ENCODE measurements around the gene CHMP6. TPM values are rescaled to one million over a fixed set of nuclear protein-coding genes. Genes with fewer than 3 reads are reported as not detected.

Gene CHMP6
- total RNA-seq, 4 donors from 2014 or later, result 16.7 to 23.8 (median 22.1) TPM

DNA sequence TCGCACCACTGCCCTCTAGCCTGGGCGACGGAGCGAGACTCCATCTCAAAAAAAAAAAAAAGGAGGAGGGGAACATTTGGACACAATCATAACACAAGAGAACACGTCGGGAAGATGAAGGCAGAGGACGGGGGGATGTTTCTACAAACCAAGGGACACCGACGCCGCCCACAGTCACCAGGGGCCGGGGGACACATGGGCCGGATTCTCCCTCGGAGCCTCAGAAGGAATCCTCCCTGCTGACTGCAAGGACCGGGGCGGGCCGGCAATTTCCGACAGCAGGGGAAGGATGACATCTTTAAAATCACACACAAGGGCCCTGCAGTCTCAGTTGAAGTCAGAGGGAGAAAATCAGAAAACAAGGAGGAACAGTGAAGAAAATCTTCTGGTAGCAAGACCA lies 8.1 kb upstream of the CHMP6 start:
- peaks cover 0 to 36% (median 0%) of the 10 kb centered on the region in 4 donors for H3K27me3 ChIP-seq
- TF ChIP-seq, protein P1, sequence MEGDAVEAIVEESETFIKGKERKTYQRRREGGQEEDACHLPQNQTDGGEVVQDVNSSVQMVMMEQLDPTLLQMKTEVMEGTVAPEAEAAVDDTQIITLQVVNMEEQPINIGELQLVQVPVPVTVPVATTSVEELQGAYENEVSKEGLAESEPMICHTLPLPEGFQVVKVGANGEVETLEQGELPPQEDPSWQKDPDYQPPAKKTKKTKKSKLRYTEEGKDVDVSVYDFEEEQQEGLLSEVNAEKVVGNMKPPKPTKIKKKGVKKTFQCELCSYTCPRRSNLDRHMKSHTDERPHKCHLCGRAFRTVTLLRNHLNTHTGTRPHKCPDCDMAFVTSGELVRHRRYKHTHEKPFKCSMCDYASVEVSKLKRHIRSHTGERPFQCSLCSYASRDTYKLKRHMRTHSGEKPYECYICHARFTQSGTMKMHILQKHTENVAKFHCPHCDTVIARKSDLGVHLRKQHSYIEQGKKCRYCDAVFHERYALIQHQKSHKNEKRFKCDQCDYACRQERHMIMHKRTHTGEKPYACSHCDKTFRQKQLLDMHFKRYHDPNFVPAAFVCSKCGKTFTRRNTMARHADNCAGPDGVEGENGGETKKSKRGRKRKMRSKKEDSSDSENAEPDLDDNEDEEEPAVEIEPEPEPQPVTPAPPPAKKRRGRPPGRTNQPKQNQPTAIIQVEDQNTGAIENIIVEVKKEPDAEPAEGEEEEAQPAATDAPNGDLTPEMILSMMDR (IDR thresholded peaks at IDR 0.05), result no peak
- TF ChIP-seq POLR2A (IDR thresholded peaks at IDR 0.05), result no peak
- no peak overlapping the region for H3K4me3 ChIP-seq
- no peaks in the 10 kb centered on the region for H3K9me3 ChIP-seq
- DNase-seq, result no peak
- intact Hi-C loops (cut with DNase I), result loop anchor here (10.0 kb wide), 1 partner anchor 119 kb away; no protein-coding TSS in a partner anchor
- H3K4me1 ChIP-seq, result peaks cover 4 to 43% (median 8%) of the 10 kb centered on the region in 3 donors
- 85 to 88% methylated on average over 14 to 17 of the region's 17 CpGs for WGBS, 2 donors
- no peaks in the 10 kb centered on the region for H3K36me3 ChIP-seq
- H3K27ac ChIP-seq, result peak overlapping the region in 2 of 4 donors; percentile 37 to 67

DNA sequence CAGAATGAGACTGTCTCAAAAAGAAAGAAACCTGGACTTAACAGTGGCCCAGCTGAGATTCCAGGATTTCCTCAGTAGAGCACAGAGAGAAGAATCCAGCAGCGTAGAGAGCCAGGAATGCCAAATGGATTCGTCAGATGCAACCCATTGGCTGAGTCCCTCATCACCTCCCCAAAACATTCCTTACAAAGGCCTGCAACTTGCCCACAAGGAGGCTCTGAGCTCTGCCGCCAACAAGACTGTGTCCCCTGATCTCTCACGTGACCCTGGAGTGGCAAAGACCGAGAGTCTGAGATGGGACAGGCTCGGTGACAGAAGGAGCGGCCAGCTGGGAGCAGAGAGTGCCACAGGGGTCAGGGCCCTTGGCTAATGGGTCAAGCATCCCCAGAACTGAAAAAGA lies 6.9 kb upstream of the CHMP6 start:
- Histone ChIP-seq H3K4me1 (peaks cover 12 to 55% (median 13%) of the 10 kb centered on the region in 3 donors), H3K27me3 (peaks cover 0 to 30% (median 0%) of the 10 kb centered on the region in 4 donors), H3K4me3 (no peak overlapping the region), H3K36me3 (no peaks in the 10 kb centered on the region), H3K9me3 (no peaks in the 10 kb centered on the region), H3K27ac (peak overlapping the region; percentile 30 to 67 (median 46))
- TF ChIP-seq, protein P1 (IDR thresholded peaks at IDR 0.05), result no peak
- TF ChIP-seq POLR2A (IDR thresholded peaks at IDR 0.05), result no peak
- 63 to 70% methylated on average over 7 of the region's 7 CpGs for whole genome bisulfite sequencing, 2 donors
- intact Hi-C loops (cut with DNase I), result loop anchor here (10.0 kb wide), 1 partner anchor 120 kb away; no protein-coding TSS in a partner anchor
- no peak for DNase-seq

DNA sequence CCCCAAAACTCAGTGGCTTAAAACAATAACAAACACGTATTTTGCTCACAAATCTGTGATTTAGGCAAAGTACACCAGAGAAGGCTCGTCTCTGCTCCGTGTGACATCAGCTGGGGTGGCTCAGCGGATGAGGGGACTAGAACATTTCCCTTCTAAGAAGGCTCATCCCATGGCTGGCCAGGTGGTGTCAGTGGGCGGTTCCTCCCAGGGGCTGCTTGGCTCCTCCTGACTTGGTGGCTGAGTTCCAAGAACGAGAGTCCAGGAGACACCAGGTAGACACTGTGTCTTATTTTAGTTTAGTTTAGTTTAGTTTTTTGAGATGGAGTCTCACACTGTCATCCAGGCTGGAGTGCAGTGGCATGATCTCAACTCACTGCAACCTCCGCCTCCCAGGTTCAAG lies 5.6 kb upstream of the CHMP6 start:
- Histone ChIP-seq H3K27ac (no peak overlapping the region), H3K9me3 (no peaks in the 10 kb centered on the region), H3K4me3 (no peak overlapping the region), H3K27me3 (peaks cover 0 to 19% (median 0%) of the 10 kb centered on the region in 4 donors), H3K4me1 (peaks cover 11 to 47% (median 12%) of the 10 kb centered on the region in 3 donors), H3K36me3 (no peaks in the 10 kb centered on the region)
- no peak for TF ChIP-seq POLR2A (IDR thresholded peaks at IDR 0.05)
- TF ChIP-seq, protein P1 (IDR thresholded peaks at IDR 0.05), result no peak
- 64 to 79% methylated on average over 6 to 7 of the region's 7 CpGs for WGBS, 2 donors
- intact Hi-C loops (cut with DNase I), result loop anchor here (10.0 kb wide), 1 partner anchor 121 kb away; no protein-coding TSS in a partner anchor
- no peak for DNase-seq

DNA sequence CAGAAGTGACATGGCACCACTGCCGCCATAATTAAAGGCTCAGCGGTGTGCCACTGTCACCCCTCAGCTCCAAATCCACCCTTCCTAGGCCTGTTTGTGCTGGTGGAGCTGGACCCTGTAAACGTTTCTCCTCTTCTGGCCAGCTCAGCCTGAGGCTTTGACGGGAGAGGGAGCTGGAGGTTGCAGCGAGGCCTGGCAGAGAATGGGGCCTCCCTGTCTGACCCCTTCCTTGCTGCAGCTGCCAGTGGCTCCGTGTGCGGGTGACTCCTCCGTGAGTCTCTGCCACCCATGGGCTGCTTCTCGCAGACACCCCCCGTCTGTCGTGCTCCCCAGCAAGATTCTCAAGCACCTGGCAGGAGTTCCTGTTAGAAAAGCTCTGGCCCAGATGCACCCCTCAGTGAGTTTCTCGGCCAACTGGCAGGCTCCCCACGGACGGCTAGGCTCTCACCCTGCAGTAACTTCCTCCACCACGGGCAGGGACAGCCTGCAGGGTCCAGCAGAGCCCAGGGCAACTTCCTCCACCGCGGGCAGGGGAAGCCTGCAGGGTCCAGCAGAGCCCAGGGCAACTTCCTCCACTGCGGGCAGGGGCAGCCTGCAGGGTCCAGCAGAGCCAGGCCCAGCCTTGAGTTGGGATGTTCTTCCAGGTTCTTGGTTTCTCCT lies 4.7 kb upstream of the CHMP6 start:
- no peak for DNase-seq
- peaks cover 0 to 10% (median 0%) of the 10 kb centered on the region in 4 donors for H3K27me3 ChIP-seq
- H3K36me3 ChIP-seq, result no peaks in the 10 kb centered on the region
- no peak overlapping the region for H3K4me3 ChIP-seq
- WGBS, 2 donors, result 49 to 88% methylated on average over 7 to 9 of the region's 18 CpGs
- TF ChIP-seq, protein P1 (IDR thresholded peaks at IDR 0.05), result no peak
- no peak for TF ChIP-seq POLR2A (IDR thresholded peaks at IDR 0.05)
- intact Hi-C loops (cut with DNase I), result loop anchor here (10.0 kb wide), 1 partner anchor 122 kb away; no protein-coding TSS in a partner anchor
- peak overlapping the region in 2 of 4 donors; percentile 10 to 35 for H3K27ac ChIP-seq
- H3K4me1 ChIP-seq, result peaks cover 5 to 46% (median 12%) of the 10 kb centered on the region in 3 donors
- H3K9me3 ChIP-seq, result no peaks in the 10 kb centered on the region

DNA sequence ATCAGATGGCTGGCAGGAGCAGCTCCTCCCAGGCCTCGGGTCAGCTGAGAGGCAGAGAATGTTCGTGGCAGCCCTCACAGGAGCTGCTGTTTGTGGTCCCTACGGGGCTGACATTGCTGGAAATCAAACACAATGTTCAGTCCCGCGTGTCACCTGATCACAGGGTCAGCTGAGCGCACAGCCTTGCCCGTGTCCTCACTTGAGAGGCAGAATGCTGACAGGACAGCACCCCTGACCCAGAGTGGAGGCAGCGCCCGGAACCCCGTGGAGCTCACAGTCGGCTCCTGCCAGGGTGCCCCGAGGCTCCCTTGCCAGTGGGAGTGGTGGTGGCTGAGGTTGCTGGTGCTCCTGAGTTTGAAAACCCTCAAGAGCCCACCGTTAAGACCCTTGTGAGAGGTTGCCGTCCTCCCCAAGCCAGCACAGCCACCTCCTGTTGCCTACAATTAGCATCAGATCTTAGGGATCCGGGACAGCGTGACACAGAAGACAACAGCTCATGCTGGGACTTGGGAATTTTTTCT lies 3.6 kb upstream of the CHMP6 start:
- H3K27me3 ChIP-seq, result no peaks in the 10 kb centered on the region
- H3K9me3 ChIP-seq, result no peaks in the 10 kb centered on the region
- TF ChIP-seq, protein P1 (IDR thresholded peaks at IDR 0.05), result no peak
- no peak for TF ChIP-seq POLR2A (IDR thresholded peaks at IDR 0.05)
- DNase-seq, result no peak
- H3K27ac ChIP-seq, result no peak overlapping the region
- H3K36me3 ChIP-seq, result no peaks in the 10 kb centered on the region
- H3K4me3 ChIP-seq, result no peak overlapping the region
- H3K4me1 ChIP-seq, result peaks cover 11 to 55% (median 18%) of the 10 kb centered on the region in 3 donors
- WGBS, 2 donors, result 44 to 50% methylated on average over 2 to 3 of the region's 16 CpGs
- intact Hi-C loops (cut with DNase I), result loop anchor here (10.0 kb wide), 1 partner anchor 123 kb away; no protein-coding TSS in a partner anchor

Measured in esophagus squamous epithelium (tissue), 5 donors.